NCI-H69 (cell line): ENCODE data around the gene LRRC36.
A peak's percentile ranks its signal among the peaks of the same experiment; 100 is the strongest.

Source experiments
- DNase-seq: peaks from one replicate; lab custom pipeline; 2025; lab: John Stamatoyannopoulos, UW

The LRRC36 gene, protein sequence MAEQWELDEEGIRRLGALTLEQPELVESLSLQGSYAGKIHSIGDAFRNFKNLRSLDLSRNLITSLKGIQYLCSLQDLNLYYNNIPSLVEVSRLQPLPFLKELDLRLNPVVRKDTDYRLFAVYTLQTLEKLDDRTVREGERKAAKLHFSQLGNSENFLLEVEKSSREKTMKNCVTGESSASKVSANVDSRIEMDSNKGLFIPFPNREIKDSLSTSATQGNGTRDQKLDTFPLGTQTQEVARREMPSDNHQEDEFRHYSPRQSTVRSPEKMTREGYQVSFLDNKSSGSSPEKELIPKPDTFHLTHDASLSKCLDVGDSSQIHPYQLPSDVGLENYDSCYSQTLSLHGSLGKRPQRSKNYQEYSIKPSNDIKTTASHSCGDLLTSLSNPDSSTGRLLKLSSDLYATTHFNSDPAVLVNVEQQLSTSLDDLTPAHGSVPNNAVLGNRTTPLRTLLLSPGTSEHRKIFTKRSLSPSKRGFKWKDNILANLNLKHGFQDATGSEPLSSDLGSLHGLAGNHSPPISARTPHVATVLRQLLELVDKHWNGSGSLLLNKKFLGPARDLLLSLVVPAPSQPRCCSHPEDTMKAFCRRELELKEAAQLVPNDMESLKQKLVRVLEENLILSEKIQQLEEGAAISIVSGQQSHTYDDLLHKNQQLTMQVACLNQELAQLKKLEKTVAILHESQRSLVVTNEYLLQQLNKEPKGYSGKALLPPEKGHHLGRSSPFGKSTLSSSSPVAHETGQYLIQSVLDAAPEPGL

DNA sequence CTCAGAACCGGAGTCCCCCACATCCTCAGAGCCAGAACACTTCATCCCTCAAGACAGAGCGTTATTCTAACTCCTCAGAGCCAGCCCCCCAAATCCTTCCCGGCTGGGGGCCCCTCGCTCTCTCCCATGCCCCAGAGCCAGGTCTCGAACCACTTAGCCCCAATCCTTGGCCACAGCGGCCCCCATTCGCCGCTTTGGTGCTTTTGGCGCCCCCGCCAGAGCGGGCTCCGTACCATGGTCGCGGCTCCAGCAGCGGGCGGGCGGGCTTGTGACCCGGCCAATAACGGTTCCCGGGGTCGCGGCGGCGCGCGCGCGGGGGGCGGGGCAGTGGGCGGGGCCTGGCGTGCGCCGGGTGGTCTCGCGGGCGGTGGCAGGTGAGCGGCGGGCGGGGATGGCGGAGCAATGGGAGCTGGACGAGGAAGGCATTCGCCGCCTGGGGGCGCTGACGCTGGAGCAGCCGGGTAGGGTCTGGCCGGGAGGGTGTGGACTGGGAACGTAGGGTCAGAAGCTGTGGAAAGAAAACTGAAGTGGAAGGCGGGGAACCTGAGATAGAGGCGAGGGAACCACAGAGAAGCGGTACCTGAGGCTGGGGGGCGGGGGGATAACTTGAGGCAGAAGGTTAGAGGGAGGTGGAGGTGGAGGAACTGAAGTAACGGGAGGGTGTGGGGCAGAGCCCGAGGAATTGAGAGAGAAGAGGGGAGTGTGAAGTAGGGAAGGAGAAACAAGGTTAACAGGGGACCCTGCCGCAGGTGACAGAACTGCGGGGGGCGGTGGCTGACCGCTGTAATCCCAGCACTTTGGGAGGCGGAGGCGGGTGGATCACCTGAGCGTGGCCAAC is at the start of gene LRRC36, which contains the start of gene KCTD19:
LRRC36 (plus strand) TSS at position 344 of the 838 bp plus-strand sequence; CDS start at position 392, 48 bp downstream.
KCTD19 (minus strand) TSS at position 270 of the 838 bp plus-strand sequence; CDS start at position 236, 34 bp downstream.
- peak; percentile 85 for DNase-seq

DNA sequence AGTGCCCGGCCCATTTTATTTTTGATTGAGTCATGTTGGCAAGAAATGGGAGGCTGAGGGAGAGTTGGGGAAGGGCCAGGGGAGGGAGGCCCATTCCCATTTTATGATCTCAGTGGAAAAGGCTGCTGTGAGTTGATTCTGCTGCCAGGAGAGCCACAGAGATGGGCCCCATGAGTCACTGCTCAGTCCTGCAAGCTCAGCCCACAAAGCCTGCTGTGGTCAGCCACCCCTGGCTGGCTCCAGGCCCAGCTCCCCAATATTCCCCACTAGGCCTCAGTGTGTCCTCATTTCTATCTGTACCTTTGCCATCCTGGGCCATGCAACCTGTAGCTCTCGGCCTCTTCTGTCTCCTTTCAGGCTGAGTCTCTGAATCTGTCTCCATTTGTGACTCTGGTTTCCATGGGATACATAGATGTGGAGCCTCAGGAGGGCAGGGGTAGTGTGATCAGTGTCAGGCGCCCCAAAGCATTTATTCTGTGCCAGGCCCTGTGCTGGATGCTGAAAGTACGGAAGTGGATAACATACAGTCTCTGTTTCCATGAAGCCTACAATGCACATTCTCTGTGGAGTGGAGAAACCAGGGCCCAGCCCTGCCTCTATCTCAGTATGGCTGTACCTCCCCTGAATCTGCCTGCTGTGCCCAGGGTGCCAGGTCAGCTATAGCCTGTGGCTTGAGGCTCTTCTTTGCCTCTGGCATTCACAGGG is 49.2 kb upstream of the LRRC36 start:
- DNase-seq: no peak

DNA sequence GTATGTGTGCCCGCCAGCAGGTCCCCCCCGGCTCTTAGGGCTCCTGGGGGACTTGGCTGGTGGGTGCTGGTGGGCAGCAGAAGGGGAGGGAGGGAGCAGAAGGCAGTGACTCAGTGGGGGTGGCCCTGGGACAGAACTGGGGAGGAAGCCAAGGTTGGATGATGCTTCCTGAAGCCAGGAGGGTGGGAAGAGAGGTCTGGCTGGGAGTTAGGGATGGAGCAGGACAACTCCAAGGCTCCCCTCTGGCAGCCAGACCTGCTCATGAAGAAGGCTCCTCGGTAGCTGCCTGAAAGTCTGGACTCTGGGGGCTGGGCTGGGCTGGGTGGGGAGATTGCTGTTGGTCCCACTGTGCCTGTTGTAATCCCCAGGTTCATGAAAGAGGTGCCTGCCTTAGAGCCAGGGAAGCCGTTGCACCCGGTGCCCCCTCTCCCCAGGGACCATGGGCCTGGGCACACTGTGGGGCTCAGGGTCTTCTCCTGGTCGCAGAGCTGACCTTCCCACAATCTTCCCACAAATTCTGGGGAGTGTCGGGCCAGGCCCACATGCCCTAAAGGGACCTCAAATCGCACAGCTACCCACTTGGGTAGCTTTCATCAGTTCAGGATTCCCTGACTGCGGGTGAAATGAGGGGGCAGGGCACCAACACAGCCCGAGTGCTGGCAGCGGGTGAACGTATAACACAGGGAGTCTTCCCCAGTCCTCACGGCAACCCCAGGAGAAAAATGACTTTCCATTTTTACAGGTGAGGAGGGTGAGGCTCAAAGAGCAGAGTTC is 48.4 kb upstream of the LRRC36 start:
- DNase-seq: peak; percentile 37

DNA sequence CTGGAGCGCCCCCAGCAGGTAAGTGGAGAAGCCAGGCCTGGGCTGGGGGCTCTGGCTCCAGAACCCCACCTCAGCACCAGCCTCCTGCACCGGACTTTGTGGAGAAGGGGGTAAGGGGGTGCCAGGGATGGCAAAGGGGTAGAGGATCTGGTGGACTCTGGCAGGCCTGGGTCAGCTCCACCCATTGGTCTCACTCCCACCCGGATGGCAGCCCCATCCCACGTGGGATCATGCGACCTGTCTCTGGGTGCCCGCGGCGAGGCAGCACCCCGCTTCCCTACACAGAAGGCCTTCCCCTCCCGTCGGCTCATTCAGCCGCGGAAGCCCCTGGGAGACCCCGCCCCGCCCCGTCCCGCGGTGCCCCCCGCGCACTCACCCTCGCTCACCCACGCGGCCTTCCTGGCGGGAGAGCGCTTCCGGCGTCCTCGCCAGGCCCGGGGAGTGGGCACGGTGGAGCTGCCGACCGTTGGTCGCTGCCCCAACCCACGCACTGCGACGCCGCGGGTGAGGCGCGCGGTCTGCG is 47.8 kb upstream of the LRRC36 start:
- DNase-seq: peak; percentile 74

DNA sequence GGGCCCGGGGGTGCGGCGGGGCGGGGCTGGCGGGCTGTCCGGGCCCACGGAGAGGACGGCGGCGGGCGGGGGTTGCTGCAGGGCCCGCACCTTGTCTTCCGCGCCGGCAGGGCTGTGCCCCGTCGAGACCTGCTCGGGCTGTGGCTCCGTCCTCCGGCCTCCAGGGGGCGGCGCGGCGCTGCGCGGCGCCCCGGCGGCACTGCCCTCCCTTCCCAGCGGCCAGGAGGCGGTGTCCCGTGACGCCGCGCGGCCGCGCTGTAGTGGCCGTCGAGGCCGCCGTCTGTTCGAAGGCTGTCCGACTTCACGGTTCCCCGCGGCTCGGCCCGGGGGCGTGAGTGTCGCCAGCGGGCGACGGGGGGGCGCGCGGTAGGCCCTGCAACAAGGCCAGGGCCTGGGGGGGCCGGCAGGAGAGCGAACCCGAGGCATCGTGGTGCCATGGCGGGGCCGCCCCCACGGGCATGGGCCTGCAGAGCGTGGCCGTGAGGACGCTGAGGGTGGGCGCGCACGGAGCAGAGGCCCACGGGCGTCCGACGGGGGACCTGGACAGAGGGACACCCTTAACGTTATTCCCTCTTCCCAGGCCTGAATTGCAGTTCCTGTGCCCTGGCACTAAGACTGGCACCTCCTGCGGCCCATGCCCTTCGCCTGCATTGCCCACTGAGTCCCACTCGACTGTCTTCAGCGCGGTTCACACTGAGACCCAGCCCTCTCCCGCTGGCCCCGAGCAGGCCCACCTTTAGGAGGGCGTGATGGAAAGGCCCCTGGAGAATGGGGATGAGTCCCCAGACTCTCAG is 47.1 kb upstream of the LRRC36 start, which contains the start of gene PLEKHG4:
PLEKHG4 (plus strand) TSS at position 237 of the 794 bp plus-strand sequence; CDS start at position 750, 513 bp downstream.
- DNase-seq: peak; percentile 82

DNA sequence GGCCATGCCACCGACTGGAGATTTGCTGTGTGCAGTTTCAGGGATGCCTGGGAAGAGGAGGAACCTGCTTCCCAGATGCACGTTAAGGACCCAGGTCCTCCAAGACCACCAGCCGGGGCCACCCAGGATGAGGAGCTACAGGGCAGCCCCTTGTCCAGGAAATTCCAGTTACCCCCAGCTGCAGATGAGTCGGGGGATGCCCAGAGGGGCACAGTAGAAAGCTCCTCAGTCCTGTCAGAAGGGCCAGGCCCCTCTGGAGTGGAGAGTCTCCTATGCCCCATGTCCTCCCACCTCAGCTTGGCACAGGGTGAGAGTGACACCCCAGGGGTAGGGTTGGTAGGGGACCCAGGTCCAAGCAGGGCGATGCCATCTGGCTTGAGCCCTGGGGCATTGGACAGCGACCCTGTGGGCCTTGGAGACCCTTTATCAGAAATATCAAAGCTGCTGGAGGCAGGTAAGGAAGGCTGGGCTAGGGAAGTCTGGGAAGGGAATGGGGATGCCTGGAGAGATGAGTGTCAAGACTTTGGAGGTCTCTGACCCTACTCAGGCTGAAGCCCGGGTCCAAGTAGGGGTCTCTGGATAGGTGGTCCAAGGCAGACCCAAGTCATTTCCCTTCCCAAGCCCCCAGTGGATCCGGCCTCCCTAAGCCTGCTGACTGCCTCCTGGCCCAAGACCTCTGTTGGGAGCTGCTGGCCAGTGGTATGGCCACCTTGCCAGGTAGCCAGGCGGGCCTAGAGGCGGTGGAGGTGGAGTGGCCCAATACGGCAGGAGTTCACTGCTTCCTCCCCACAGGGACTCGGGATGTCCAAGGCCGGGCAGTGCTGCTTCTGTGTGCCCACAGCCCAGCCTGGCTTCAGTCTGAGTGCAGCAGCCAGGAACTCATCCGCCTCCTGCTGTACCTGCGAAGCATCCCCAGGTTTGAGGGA is 46.3 kb upstream of the LRRC36 start:
- no peak for DNase-seq

DNA sequence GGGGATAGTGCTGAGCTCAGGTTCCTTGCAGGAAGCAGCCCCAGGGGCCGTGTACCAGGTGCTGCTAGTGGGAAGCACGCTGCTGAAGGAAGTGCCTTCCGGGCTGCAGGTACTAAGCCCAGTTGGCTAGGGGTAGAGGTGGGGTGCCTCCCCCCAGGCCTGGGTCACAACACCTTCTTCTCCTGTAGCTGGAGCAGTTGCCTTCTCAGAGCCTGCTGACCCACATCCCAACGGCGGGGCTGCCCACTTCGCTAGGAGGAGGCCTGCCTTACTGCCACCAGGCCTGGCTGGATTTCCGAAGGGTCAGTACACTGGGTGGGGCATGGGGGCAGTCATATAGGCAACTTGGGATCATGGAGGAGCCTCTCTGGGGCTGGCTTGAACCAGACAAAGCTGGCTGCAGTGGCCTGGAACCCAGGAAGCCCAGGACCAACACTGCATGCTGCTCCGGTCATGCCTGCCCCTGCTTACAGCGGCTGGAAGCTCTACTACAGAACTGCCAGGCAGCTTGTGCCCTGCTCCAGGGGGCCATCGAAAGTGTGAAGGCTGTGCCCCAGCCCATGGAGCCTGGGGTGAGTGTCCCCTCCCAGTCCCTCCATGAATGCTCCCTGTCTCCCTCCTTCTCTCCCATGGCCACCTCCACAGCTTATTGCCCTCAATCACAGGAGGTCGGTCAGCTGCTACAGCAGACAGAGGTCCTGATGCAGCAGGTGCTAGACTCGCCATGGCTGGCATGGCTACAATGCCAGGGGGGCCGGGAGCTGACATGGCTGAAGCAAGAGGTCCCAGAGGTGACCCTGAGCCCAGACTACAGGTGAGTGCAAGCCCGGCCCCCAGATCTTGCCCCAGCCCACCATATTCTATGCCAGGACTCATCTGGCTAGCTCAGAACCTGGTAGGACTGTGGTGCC is 44.8 kb upstream of the LRRC36 start:
- no peak for DNase-seq

DNA sequence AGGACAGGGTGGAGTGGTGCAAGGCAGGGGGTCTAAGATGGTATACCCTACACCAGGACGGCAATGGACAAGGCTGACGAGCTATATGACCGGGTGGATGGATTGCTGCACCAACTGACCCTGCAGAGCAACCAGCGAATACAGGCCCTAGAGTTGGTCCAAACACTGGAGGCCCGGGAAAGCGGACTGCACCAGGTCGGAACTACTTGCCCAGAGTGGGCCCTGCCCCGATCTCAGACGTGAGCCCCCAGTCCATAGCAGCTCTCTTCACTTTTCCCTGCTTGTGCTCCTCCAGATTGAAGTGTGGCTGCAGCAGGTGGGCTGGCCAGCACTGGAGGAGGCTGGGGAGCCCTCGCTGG is 44.2 kb upstream of the LRRC36 start:
- DNase-seq: no peak

DNA sequence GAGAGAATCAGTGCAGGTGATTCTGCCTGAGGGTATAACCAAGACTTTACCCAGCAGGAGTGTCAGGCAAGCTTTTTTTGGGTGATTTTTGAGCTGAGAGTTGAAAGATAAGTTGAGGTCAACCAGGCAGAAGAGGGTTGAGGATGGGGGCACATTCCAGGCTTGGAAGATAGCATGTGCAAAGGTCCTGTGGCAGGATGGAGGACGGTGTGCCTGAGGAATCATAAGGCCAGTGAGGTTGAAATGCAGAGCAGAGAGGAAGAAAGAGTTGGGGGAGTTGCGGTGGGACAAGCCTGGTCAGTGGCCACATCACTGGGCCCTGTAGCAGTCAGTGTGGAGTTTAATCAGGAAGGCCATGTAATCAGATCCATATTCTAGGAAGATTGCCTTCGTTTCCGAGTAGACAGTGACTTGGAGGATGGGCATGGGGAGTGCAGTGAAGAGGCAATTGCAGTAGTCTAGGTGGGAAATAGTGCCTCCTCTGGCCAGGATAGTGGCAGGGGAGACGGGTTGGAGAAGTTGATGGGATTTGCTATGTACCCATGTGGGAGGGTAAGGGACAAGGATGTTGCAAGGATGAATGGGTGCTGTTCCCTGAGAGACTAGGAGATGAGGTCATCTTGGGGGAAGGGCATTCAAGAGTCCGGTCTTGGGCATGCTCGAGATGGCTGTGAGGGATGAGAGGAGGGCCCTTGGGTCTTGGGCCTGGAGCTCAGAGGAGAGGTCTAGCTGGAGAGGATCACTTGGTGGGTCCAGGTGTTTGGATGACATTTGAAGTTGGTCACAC is 43.4 kb upstream of the LRRC36 start:
- DNase-seq: no peak

DNA sequence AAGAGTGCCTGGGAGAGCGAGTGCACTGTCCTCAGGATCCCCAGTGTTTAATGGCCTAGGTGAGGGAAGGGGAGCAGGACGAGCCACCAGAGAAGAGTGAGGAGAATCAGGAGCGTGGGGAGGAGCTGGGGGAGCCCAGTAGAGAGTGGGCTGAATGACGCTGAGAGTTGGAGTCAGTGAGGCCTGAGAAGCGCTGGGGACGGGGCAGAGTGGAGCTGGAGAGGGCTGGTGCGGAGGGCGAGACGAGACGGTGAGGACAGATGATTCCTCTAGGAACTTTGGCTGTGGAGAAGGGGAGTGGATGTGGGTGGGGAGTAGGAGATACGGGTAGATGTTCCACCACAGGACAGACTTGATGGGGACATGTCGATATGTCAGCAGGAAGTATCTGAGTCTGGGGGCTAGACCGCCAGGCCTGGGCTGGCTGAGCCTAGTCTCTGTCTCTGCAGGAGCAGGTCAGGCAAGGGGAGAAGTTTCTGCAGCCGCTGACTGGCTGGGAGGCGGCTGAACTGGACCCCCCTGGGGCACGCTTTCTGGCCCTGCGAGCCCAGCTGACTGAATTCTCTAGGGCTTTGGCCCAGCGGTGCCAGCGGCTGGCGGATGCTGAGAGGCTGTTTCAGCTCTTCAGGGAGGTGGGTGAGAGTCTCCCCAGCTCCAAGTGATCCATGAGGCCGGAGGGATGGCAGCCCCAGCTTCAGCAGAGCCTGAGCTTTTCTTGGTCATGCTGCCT is 42.6 kb upstream of the LRRC36 start:
- peak; percentile 31 for DNase-seq

DNA sequence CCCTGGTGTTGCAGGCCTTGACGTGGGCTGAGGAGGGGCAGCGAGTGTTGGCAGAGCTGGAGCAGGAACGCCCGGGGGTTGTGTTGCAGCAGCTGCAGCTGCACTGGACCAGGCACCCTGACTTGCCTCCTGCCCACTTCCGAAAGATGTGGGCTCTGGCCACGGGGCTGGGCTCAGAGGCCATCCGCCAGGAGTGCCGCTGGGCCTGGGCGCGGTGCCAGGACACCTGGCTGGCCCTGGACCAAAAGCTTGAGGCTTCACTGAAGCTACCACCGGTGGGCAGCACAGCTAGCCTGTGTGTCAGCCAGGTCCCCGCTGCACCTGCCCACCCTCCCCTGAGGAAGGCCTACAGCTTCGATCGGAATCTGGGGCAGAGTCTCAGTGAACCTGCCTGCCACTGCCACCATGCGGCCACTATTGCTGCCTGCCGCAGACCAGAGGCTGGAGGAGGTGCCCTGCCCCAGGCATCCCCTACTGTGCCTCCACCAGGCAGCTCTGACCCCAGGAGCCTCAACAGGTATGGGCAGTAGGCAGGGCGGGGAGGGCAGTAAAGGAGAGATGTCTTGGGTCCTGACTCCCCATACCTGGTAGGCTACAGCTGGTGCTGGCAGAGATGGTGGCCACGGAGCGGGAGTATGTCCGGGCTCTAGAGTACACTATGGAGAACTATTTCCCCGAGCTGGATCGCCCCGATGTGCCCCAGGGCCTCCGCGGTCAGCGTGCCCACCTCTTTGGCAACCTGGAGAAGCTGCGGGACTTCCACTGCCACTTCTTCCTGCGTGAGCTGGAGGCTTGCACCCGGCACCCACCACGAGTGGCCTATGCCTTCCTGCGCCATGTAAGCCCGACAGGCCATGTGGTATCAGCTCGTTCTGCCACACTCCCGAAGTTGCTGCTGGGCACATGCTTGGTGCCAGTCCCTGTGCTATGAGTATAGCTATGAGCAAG is 41.6 kb upstream of the LRRC36 start:
- DNase-seq: peak; percentile 87

DNA sequence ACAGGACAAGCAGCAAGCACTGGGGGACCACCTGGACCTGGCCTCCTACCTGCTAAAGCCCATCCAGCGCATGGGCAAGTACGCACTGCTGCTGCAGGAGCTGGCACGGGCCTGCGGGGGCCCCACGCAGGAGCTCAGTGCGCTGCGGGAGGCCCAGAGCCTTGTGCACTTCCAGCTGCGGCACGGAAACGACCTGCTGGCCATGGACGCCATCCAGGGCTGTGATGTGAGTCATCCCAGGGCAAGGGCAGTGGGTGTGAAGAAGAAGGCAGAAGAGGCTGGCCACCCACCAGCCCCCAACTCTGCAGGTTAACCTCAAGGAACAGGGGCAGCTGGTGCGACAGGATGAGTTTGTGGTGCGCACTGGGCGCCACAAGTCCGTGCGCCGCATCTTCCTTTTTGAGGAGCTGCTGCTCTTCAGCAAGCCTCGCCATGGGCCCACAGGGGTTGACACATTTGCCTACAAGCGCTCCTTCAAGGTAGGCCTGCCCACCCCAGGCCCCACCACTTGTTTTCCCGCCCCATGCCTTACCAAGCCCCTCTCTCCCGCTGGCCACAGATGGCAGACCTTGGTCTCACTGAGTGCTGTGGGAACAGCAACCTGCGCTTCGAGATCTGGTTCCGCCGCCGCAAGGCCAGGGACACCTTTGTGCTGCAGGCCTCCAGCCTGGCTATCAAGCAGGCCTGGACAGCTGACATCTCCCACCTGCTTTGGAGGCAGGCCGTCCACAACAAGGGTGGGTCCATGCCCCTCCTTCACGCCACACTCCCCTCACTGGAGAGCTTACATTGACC is 40.0 kb upstream of the LRRC36 start:
- DNase-seq: no peak

DNA sequence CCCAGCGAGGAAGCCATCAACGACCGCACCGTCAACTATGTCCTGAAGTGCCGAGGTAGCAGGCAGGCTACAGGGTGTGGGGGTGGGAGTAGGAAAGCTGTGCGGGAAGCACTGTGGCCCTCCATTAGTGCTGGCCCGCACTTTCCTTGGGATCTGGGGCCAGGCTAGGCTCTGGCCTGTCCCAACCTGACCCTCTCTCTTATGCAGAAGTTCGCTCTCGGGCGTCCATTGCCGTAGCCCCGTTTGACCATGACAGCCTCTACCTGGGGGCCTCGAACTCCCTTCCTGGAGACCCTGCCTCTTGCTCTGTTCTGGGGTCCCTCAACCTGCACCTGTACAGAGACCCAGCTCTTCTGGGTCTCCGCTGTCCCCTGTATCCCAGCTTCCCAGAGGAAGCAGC is 38.7 kb upstream of the LRRC36 start:
- no peak for DNase-seq

DNA sequence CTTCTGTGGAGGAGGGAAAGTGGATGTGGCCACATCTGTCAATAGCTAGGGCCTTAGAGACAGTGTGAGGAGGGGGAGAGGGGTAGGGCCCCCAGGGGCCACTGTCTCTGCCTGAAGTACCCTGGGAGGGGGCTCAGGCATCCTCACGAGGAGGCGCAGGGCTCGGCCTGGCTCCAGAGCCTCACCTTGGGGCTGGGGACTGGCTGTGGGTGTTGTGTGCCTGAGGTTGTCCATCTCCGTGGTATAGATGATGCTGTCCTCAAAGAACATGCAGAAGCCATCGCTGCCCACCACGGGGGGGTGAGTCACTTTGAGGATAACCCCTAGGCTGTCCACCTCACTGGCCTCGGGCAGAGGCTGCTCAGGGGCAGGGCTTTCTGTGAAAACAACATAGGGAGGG is 35.2 kb upstream of the LRRC36 start:
- DNase-seq: no peak
